Tibial artery (tissue), 4 donors: ENCODE results near the gene FXYD4.

Experiments
- DNase-seq, 2 donors: peaks; one replicate each; pipeline ENCODE4 v3.0.0-alpha.2; 2019
- H3K27ac ChIP-seq, 2 donors: fragments of 200-600 bp; sonication (generic) in 1 of 2; 1 replicate in 1 of 2; 2 replicates in 1 of 2; pipeline ENCODE4 v1.5.1; 2018 to 2019; ENCODE audit warnings: mild to moderate bottlenecking in 1 of 2
- H3K27me3 ChIP-seq, 2 donors: fragments of 200-600 bp; sonication (generic) in 1 of 2; one replicate each; pipeline versions ENCODE4 v1.5.1 to v1.6.0; 2016 to 2019
- H3K36me3 ChIP-seq, 3 donors: fragments of 200-600 bp; sonication (generic) in 2 of 3; one replicate each; pipeline ENCODE4 v1.5.1; 2016 to 2019; ENCODE audit warnings: mild to moderate bottlenecking in 2 of 3
- H3K4me1 ChIP-seq, 4 donors: fragments of 200-600 bp; sonication (generic) in 2 of 4; 1 replicate in 3 of 4; 2 replicates in 1 of 4; pipeline ENCODE4 v1.5.1; 2016 to 2019
- H3K4me3 ChIP-seq, 2 donors: fragments of 200-600 bp; sonication (generic) in 1 of 2; 1 replicate in 1 of 2; 2 replicates in 1 of 2; pipeline ENCODE4 v1.5.1; 2018 to 2019; ENCODE audit warnings: mild to moderate bottlenecking in 2 of 2
- H3K9me3 ChIP-seq, 3 donors: fragments of 200-600 bp; sonication (generic) in 1 of 3; one replicate each; pipeline ENCODE4 v1.5.1; 2016 to 2019
- intact Hi-C: fragments of 100-400 bp; cut with DNase I; formaldehyde crosslinking; loops from one replicate; pipeline ENCODE4 v1.15.0; 2023; ENCODE audit warnings: low total_unique reads
- TF ChIP-seq, protein P1 (sequence below), 2 experiments: fragments of 200-600 bp in 1 of 2; fragments of 450-650 bp in 1 of 2; IDR thresholded peaks; one replicate each; pipeline ENCODE4 v1.5.1; 2017 to 2019; ENCODE audit warnings: antibody characterized with exemption in 2 of 2, mild to moderate bottlenecking in 1 of 2, moderate library complexity in 1 of 2

The FXYD4 gene

DNA sequence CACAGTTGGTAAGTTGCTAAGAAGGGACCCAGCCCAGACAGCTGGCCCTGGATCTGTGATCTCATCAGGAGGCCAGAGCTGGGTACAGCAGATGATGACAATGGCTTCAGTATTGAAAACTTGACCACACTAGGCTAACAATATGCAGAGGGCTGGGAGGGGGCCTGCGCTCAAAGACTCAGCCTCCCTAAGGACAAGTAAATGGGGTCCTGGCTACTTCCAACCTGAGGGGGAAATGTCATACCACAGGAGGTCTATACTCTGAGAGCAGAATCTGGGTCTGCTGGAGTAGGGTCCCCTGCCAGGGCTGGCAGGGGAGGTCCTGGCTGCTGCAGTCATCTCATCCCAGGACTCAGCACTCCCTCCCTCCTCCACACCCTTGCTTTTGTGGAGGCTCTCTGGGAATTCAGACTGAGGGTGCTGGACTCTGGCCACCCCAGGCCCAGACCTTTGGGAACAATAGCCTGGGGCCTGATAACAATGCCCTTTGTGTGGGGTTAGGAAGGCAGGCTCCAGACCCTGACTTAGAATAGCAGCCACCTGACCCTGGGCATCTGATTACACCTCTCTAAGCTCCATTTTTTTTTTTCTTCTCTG, 1.4 kb downstream of the FXYD4 start:
- no peak for DNase-seq
- Histone ChIP-seq H3K36me3 (no peaks in the 10 kb centered on the region), H3K27ac (no peak overlapping the region), H3K4me3 (no peak overlapping the region), H3K27me3 (no peaks in the 10 kb centered on the region), H3K9me3 (no peaks in the 10 kb centered on the region), H3K4me1 (no peaks in the 10 kb centered on the region)
- TF ChIP-seq, protein P1, sequence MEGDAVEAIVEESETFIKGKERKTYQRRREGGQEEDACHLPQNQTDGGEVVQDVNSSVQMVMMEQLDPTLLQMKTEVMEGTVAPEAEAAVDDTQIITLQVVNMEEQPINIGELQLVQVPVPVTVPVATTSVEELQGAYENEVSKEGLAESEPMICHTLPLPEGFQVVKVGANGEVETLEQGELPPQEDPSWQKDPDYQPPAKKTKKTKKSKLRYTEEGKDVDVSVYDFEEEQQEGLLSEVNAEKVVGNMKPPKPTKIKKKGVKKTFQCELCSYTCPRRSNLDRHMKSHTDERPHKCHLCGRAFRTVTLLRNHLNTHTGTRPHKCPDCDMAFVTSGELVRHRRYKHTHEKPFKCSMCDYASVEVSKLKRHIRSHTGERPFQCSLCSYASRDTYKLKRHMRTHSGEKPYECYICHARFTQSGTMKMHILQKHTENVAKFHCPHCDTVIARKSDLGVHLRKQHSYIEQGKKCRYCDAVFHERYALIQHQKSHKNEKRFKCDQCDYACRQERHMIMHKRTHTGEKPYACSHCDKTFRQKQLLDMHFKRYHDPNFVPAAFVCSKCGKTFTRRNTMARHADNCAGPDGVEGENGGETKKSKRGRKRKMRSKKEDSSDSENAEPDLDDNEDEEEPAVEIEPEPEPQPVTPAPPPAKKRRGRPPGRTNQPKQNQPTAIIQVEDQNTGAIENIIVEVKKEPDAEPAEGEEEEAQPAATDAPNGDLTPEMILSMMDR (IDR thresholded peaks at IDR 0.05), result no peak
- intact Hi-C loops, result no loop called here

DNA sequence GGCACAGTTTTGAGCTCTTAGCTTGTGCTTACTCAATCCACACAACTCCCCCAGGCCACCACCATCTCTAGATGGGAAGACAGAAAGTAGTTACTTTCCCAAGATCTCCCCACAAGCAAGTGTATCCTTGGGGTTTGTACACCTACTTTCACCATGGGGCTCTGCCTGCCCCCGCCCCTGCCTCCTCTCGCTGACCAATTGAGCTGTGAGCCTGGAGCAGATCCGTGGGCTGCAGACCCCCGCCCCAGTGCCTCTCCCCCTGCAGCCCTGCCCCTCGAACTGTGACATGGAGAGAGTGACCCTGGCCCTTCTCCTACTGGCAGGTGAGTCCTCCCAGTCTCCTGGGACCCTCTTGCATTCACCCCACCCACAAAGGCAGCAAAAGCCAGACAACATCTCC, 2.0 kb downstream of the FXYD4 start:
- Histone ChIP-seq H3K27ac (no peak overlapping the region), H3K4me1 (no peaks in the 10 kb centered on the region), H3K27me3 (no peaks in the 10 kb centered on the region), H3K9me3 (no peaks in the 10 kb centered on the region), H3K36me3 (no peaks in the 10 kb centered on the region), H3K4me3 (no peak overlapping the region)
- DNase-seq, result no peak
- TF ChIP-seq, protein P1 (IDR thresholded peaks at IDR 0.05), result no peak
- intact Hi-C loops, result no loop called here

DNA sequence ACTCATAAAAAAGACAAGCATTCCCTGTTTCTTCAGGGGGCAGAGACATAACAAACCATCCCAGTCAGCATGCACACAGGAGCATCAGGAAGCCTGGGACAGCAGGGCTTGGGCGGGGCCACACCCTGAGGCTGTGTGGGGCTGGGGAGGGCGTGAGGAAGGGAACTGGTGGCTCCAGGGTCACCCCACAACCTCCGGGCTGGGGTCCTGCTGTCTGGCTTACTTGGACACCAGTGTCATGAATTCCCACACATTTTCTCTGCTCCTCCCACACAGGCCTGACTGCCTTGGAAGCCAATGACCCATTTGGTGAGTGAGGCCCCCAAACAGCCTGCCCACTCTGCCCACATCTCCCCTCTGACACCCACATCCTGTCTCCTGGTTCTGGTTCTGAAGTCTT, 2.8 kb downstream of the FXYD4 start:
- TF ChIP-seq, protein P1 (IDR thresholded peaks at IDR 0.05), result no peak
- DNase-seq, result no peak
- H3K27ac ChIP-seq, result no peak overlapping the region
- intact Hi-C loops, result no loop called here
- H3K4me3 ChIP-seq, result no peak overlapping the region
- no peaks in the 10 kb centered on the region for H3K27me3 ChIP-seq
- H3K36me3 ChIP-seq, result no peaks in the 10 kb centered on the region
- no peaks in the 10 kb centered on the region for H3K4me1 ChIP-seq
- H3K9me3 ChIP-seq, result no peaks in the 10 kb centered on the region

GRCh38 chr10:43375401-43376020, 4.1 kb downstream of the FXYD4 start:
- H3K4me1 ChIP-seq, result no peaks in the 10 kb centered on the region
- DNase-seq, result no peak
- no peaks in the 10 kb centered on the region for H3K27me3 ChIP-seq
- intact Hi-C loops, result no loop called here
- no peaks in the 10 kb centered on the region for H3K9me3 ChIP-seq
- TF ChIP-seq, protein P1 (IDR thresholded peaks at IDR 0.05), result no peak
- no peak overlapping the region for H3K27ac ChIP-seq
- H3K36me3 ChIP-seq, result no peaks in the 10 kb centered on the region
- no peak overlapping the region for H3K4me3 ChIP-seq

DNA sequence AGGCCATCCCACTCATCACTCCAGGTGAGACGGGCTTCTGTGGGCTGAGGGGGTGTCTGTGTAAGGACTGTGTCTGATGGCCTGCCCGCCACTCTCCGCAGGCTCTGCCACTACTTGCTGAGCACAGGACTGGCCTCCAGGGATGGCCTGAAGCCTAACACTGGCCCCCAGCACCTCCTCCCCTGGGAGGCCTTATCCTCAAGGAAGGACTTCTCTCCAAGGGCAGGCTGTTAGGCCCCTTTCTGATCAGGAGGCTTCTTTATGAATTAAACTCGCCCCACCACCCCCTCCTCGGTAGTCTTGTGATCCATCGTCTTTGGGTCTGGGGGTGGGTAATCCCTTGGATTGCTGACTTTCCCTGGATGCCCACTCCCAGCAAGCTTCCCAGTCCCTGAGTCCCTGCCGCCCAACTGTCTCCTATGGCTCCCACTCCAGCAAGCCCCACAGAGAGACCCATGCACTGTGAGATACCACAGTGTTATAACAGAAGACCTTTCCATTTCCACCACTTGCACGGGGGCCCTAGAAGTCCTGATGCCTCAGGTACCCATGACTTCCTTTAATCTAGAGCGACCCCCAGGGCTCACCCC, 4.7 kb downstream of the FXYD4 start:
- TF ChIP-seq, protein P1 (IDR thresholded peaks at IDR 0.05), result no peak
- intact Hi-C loops, result no loop called here
- Histone ChIP-seq H3K9me3 (no peaks in the 10 kb centered on the region), H3K27ac (no peak overlapping the region), H3K27me3 (no peaks in the 10 kb centered on the region), H3K36me3 (no peaks in the 10 kb centered on the region), H3K4me1 (no peaks in the 10 kb centered on the region), H3K4me3 (no peak overlapping the region)
- DNase-seq, result peak in 1 of 2 donors; percentile 37
